B cell (primary cell): ENCODE data around the gene CAMK2A.

ENCODE experiments used
- EZH2 ChIP-seq: IDR thresholded peaks from 2 replicates; pipeline ENCODE4 v1.6.1; 2012; ENCODE audit warnings: borderline replicate concordance, low read depth, mild to moderate bottlenecking, moderate library complexity, low read length; ENCODE audit not compliant: insufficient read depth, poor library complexity, severe bottlenecking
- TF ChIP-seq, protein P1 (sequence below): fragments of 200-600 bp; IDR thresholded peaks from one replicate; pipeline ENCODE4 v1.8.0; 2022; ENCODE audit warnings: antibody characterized with exemption, mild to moderate bottlenecking

DNA sequence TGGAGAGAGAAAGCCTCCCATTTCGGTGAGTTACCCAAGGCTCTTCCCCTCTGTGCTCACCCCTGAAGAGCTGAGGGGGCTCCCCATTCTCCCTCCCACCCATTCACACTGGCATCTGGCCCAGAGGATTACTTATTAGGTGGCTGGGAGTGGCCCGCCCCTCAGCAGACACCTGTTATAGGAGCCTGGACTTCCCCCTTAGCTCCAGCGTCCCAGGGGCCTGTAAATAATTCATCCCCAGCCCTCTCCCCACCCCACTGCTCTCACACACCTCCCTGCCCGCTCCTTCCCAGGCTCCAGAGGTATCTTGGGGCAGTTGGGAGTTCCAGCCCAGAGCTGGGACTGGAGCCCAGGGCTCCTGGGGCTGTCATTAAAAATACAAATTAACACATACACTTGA, 111.3 kb downstream of the CAMK2A start:
- TF ChIP-seq, protein P1, sequence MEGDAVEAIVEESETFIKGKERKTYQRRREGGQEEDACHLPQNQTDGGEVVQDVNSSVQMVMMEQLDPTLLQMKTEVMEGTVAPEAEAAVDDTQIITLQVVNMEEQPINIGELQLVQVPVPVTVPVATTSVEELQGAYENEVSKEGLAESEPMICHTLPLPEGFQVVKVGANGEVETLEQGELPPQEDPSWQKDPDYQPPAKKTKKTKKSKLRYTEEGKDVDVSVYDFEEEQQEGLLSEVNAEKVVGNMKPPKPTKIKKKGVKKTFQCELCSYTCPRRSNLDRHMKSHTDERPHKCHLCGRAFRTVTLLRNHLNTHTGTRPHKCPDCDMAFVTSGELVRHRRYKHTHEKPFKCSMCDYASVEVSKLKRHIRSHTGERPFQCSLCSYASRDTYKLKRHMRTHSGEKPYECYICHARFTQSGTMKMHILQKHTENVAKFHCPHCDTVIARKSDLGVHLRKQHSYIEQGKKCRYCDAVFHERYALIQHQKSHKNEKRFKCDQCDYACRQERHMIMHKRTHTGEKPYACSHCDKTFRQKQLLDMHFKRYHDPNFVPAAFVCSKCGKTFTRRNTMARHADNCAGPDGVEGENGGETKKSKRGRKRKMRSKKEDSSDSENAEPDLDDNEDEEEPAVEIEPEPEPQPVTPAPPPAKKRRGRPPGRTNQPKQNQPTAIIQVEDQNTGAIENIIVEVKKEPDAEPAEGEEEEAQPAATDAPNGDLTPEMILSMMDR: no peak
- TF ChIP-seq EZH2: no peak
